ENCODE measurements around the gene ZNF511. TPM values are rescaled to one million over a fixed set of nuclear protein-coding genes. Genes with fewer than 3 reads are reported as not detected.

ZNF511 gene
- total RNA-seq (2011; cell fraction: chromatin; rRNA removed; ENCODE audit: low replicate concordance): 15.4 and 25.5 TPM in 2 replicates
- 20.5 and 22.4 TPM in 2 replicates for total RNA-seq (2011; cell fraction: nucleolus; rRNA removed)
- total RNA-seq (2011; cell fraction: nucleoplasm; rRNA removed): 21.4 and 24.6 TPM in 2 replicates
- total RNA-seq (2014; rRNA removed) (36.3 and 44.4 TPM in 2 replicates), total RNA-seq (2014; rRNA removed; fragmentation: Illumina TruSeq; extraction: Trizol) (19.2 and 24.5 TPM in 2 replicates), total RNA-seq (2015; rRNA removed; fragmentation: Illumina TruSeq; extraction: Trizol) (46.6 and 48.8 TPM in 2 replicates), total RNA-seq (2021) (69.3 and 72.9 TPM in 2 replicates), polyA plus RNA-seq (2011; rRNA removed) (37.3 and 40.1 TPM in 2 replicates), polyA plus RNA-seq (2014; fragmentation: Illumina TruSeq; extraction: Trizol) (47.2 and 51.8 TPM in 2 replicates), polyA plus RNA-seq (2014; fragmentation: Nextera tagmentation; extraction: Ambion mirVana) (1 to 10 TPM in 1 of 2 experiments, under 1 TPM in 1; 0.61 to 3.7 TPM), polyA plus RNA-seq (2014; rRNA removed) (57.4 TPM in 2 replicates), polyA minus RNA-seq (2011; rRNA and poly(A)+ RNA removed) (11.4 and 19.7 TPM in 2 replicates), Bru-seq, nascent RNA (percentile 68 among the genes with signal in this experiment), BruChase-seq, experiment 1, labeled RNA remaining after a 2-hour chase (percentile 80 among the genes with signal in this experiment), BruChase-seq, experiment 2, labeled RNA remaining after a 6-hour chase (percentile 87 among the genes with signal in this experiment)
- polyA plus RNA-seq (2011; cell fraction: cytosol; rRNA removed): 31.7 and 75.7 TPM in 2 replicates
- polyA plus RNA-seq (2011; cell fraction: nucleus; rRNA removed): 45.8 and 50.3 TPM in 2 replicates
- 43.5 and 47.7 TPM in 2 replicates for polyA plus RNA-seq (2012)
- polyA minus RNA-seq (2011; cell fraction: cytosol; rRNA and poly(A)+ RNA removed): 18.1 and 20.8 TPM in 2 replicates
- polyA minus RNA-seq (2011; cell fraction: nucleus; rRNA and poly(A)+ RNA removed): 10.2 and 13.4 TPM in 2 replicates
- long read RNA-seq, experiment 1, transcript ZNF511-202 (6 exons, 1,520 nt): major isoform, 90 of 115 reads
- long read RNA-seq, experiment 1, partial matches to known transcripts: 7 of 115 reads
- long read RNA-seq, experiment 1, other reads (novel, unspliced or antisense): 17 of 115 reads
- long read RNA-seq, experiment 2, transcript ZNF511-202 (6 exons, 1,520 nt): major isoform, 36 of 59 reads
- long read RNA-seq, experiment 2, partial matches to known transcripts: 7 of 59 reads
- long read RNA-seq, experiment 2, other reads (novel, unspliced or antisense): 15 of 59 reads
- long read RNA-seq, experiment 3, transcript ZNF511-202 (6 exons, 1,520 nt): major isoform, 54 of 67 reads
- long read RNA-seq, experiment 3, partial matches to known transcripts: 0 of 67 reads
- long read RNA-seq, experiment 3, other reads (novel, unspliced or antisense): 11 of 67 reads

DNA sequence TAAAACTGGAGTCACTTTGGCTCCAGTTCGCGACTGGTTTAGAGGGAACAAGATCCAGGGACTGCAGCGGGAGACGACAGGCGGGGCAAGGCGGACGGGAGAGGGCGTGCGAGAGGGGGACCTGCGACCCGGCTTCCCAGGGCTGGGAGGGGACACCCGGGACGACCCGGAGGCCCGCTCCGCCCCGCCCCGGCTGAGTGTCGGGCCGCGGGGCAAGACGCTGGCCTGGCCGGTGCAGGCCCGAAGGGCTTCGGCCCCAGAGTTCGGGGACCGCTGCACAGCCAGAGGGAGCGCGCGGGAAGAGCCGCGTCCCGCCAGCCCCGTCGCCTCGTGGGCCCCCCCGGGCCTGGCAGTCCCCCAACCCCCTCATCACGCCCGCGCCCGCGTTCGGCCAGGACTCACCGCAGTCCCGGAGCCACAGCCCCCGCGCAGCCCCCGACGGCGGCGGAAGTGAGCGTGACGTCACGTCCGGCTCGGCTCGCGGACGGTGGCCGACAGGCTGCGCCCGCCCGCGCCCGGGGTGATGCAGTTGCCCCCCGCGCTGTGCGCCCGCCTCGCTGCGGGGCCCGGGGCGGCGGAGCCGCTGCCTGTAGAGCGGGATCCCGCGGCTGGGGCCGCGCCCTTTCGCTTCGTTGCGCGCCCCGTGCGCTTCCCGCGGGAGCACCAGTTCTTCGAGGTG lies at the start of gene ZNF511, which contains the start of gene TUBGCP2:
TSS of gene ZNF511 (plus strand) at position 494 of the 679 bp plus-strand sequence. CDS start at position 524, 30 bp downstream.
TSS of gene TUBGCP2 (minus strand) at position 452 of the 679 bp plus-strand sequence. CDS start 5,931 bp downstream, outside the sequence.
- FAIRE-seq (no peak), ATAC-seq (peak; percentile 78), DNase-seq (ENCODE audit: extremely low read depth in 1 of 4, low spot score in 3 of 4) (peak; percentile 73 to 85 (median 77))
- Histone ChIP-seq H2AFZ (ENCODE audit: low read depth, low read length) (peak within 1 kb of the TSS; percentile 90; the same call in 1 of the 2 replicates), H3K27ac (ENCODE audit: extremely low read depth, low read depth, low read length) (peak within 1 kb of the TSS; percentile 85), H3K36me3 (ENCODE audit: control insufficient read depth, insufficient read depth, low read length) (peaks cover 37% of the 10 kb centered on the region; the same call in 2 of the 3 replicates), H3K9ac (ENCODE audit: insufficient read depth in 1 of 2, low read depth in 2 of 2, low read length in 2 of 2) (peak within 1 kb of the TSS; percentile 75 to 96), H4K20me1 (replicated peaks; ENCODE audit: control insufficient read depth, insufficient read depth, low read length) (no peaks in the 10 kb centered on the region), H3K4me1 (replicated peaks in 1 of 2; ENCODE audit: control insufficient read depth in 2 of 2, insufficient read depth in 2 of 2, low read length in 2 of 2) (peaks cover 21 to 39% of the 10 kb centered on the region in 2 experiments), H3K4me2 (ENCODE audit: insufficient read depth, low read length) (peak within 1 kb of the TSS; percentile 92), H3K27me3 (ENCODE audit: control insufficient read depth in 2 of 2, insufficient read depth in 2 of 2, low read length in 2 of 2) (no peaks in the 10 kb centered on the region), H3K79me2 (ENCODE audit: control insufficient read depth, insufficient read depth, low read length) (peaks cover 55% of the 10 kb centered on the region), H3K4me3 (peak within 1 kb of the TSS; percentile 67), H3K9me1 (ENCODE audit: control insufficient read depth, insufficient read depth, low read length) (no peaks in the 10 kb centered on the region), H3K9me3 (replicated peaks; ENCODE audit: control insufficient read depth, insufficient read depth, low read depth, low read length) (no peaks in the 10 kb centered on the region)
- ChIA-PET CTCF (ENCODE audit: low intra/inter-chr PET ratio) (interaction anchor here (1.0 kb wide), 1 partner anchor 164 kb away, joined by 3 read pairs; no protein-coding TSS in a partner anchor), POLR2A (interaction anchor here (0.6 to 0.9 kb wide), 2 partner anchors 8 to 30 kb away, joined by 3 to 4 read pairs; no protein-coding TSS in a partner anchor)
- in situ Hi-C loops (cut with MboI) (loop anchor here (5.0 kb wide), 2 partner anchors 61 to 166 kb away; no protein-coding TSS in a partner anchor), intact Hi-C loops (cut with micrococcal nuclease) (no loop called here)
- BruUV-seq (replicated peaks): TSS peak; percentile 62
- WGBS (ENCODE audit: insufficient coverage, low coverage, missing lambda C conversion rate): 0% methylated on average over 1 of the region's 89 CpGs
- TF ChIP-seq ATF7 (IDR thresholded peaks at IDR 0.05): peak; percentile 95
- peak; percentile 86 for TF ChIP-seq JUND (IDR thresholded peaks at IDR 0.05; ENCODE audit: borderline replicate concordance, low read depth, low read length)
- TF ChIP-seq JUND (tag; IDR thresholded peaks at IDR 0.05; ENCODE audit: borderline replicate concordance, low read depth, low read length): peak; percentile 73; the same call in 2 of the 3 replicates
- peak; percentile 85 for TF ChIP-seq GATAD2B (IDR thresholded peaks at IDR 0.05; ENCODE audit: borderline replicate concordance)
- TF ChIP-seq, protein P1, sequence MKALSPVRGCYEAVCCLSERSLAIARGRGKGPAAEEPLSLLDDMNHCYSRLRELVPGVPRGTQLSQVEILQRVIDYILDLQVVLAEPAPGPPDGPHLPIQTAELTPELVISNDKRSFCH (CRISPR knock-in tag; IDR thresholded peaks at IDR 0.05): no peak
- TF ChIP-seq, protein P1 (tag; IDR thresholded peaks at IDR 0.05): peak; percentile 40; the same call in 1 of the 2 replicates
- peak; percentile 59 for TF ChIP-seq HCFC1 (IDR thresholded peaks at IDR 0.05; ENCODE audit: low read depth, low read length)
- 0 out of 2 replicates have a peak, but pooled peaks have one; percentile 12 for TF ChIP-seq NR2C2 (CRISPR knock-in tag; IDR thresholded peaks at IDR 0.05)
- TF ChIP-seq NR2C2 (tag; IDR thresholded peaks at IDR 0.05): peak; percentile 39; the same call in 1 of the 2 replicates
- TF ChIP-seq ZNF592 (IDR thresholded peaks at IDR 0.05): peak; percentile 49; the same call in 1 of the 2 replicates
- TF ChIP-seq MTA3 (IDR thresholded peaks at IDR 0.05; ENCODE audit: borderline replicate concordance): peak; percentile 98

Measured in K562 (cell line).